HCT116 (cell line): Measurements from ENCODE around the gene TACC2. TPM values are rescaled to one million over a fixed set of nuclear protein-coding genes. Genes with fewer than 3 reads are reported as not detected.

ENCODE experiments used
- ATAC-seq: fragments of 200-7000 bp; cut with Tn5 transposase; 2 replicates; pipeline ENCODE4 v1.9.1; 2020; ENCODE audit warnings: mild to moderate bottlenecking, moderate library complexity
- BruUV-seq: library from RNA; stranded (reverse); fragments of 400-500 nt; replicated peaks from 2 replicates; lab custom pipeline; 2021; lab: Mats Ljungman, UMichigan
- CTCF ChIA-PET: fragments of 300-600 bp; sonication (Branson Sonifier 250); formaldehyde crosslinking; loops from one replicate; lab custom pipeline; 2021; ENCODE audit warnings: antibody characterized with exemption; lab: Charles Lee
- POLR2A ChIA-PET: fragments of 300-600, 350-600 bp; sonication (Branson Sonifier 250); formaldehyde crosslinking; loops from one replicate; lab custom pipeline; 2021; ENCODE audit warnings: antibody characterized with exemption; lab: Charles Lee
- RAD21 ChIA-PET, 2 experiments: fragments of 300-600 bp; sonication (Branson Sonifier 250); formaldehyde crosslinking; loops; one replicate each; lab custom pipeline; 2023; ENCODE audit warnings: low total read pairs in 2 of 2; ENCODE audit not compliant: uncharacterized antibody in 2 of 2, unreplicated experiment in 2 of 2, low non-redundant PET in 1 of 2; lab: Charles Lee
- DNase-seq: peaks from one replicate; pipeline ENCODE4 v3.0.0-alpha.2; 2010; ENCODE audit warnings: low read depth, low spot score
- H2AFZ ChIP-seq: fragments of 200-600 bp; shearing (Covaris generic), sonication (generic); 2 replicates; pipeline ENCODE4 v1.6.1; 2017; ENCODE audit warnings: low read depth, mixed run types, mixed read lengths, antibody characterized with exemption, low read length; ENCODE audit not compliant: poor library complexity, severe bottlenecking
- H3K27ac ChIP-seq: 2 replicates; pipeline ENCODE4 v1.5.1; 2012; ENCODE audit warnings: low read depth, low read length
- H3K27me3 ChIP-seq: fragments of 200-600 bp; sonication (generic); 2 replicates; pipeline ENCODE4 v1.6.1; 2016; ENCODE audit warnings: mixed run types, low read length, mixed read lengths; ENCODE audit not compliant: insufficient read depth
- H3K36me3 ChIP-seq, 2 experiments: fragments of 200-500 bp in 1 of 2; fragments of 200-600 bp in 1 of 2; sonication (Bioruptor generic) in 1 of 2; sonication (generic) in 1 of 2; 2 replicates each; pipeline versions ENCODE4 v1.5.1 to v1.6.1; 2014 to 2016; ENCODE audit warnings: low read length in 2 of 2, inconsistent platforms in 1 of 2, mixed read lengths in 1 of 2, mixed run types in 1 of 2; ENCODE audit not compliant: insufficient read depth in 2 of 2, control insufficient read depth in 1 of 2
- H3K4me1 ChIP-seq, 2 experiments: fragments of 200-600 bp in 1 of 2; sonication (generic) in 1 of 2; 2 replicates each; pipeline versions ENCODE4 v1.5.1 to v1.6.1; 2012 to 2017; ENCODE audit warnings: low read length in 2 of 2, inconsistent platforms in 1 of 2, mild to moderate bottlenecking in 1 of 2, mixed read lengths in 1 of 2, mixed run types in 1 of 2, moderate library complexity in 1 of 2; ENCODE audit not compliant: insufficient read depth in 2 of 2, control insufficient read depth in 1 of 2
- H3K4me2 ChIP-seq: fragments of 200-600 bp; sonication (generic); 2 replicates; pipeline ENCODE4 v1.6.1; 2017; ENCODE audit warnings: mixed run types, low read length, mixed read lengths
- H3K4me3 ChIP-seq, 2 experiments: fragments of 200-600 bp in 1 of 2; sonication (generic) in 1 of 2; replicated peaks in 1 of 2; 2 replicates each; pipeline ENCODE4 v1.5.1; 2011 to 2016; ENCODE audit warnings: low read length in 2 of 2, control low read depth in 1 of 2, low read depth in 1 of 2, mild to moderate bottlenecking in 1 of 2, mixed read lengths in 1 of 2, mixed run types in 1 of 2
- H3K79me2 ChIP-seq: fragments of 200-600 bp; sonication (generic); 2 replicates; pipeline ENCODE4 v1.6.1; 2017; ENCODE audit warnings: mild to moderate bottlenecking, mixed run types, low read length, moderate library complexity, mixed read lengths; ENCODE audit not compliant: insufficient read depth
- H3K9ac ChIP-seq: fragments of 200-600 bp; sonication (generic); 2 replicates; pipeline ENCODE4 v1.6.1; 2016; ENCODE audit warnings: low read length, mixed read lengths
- H3K9me2 ChIP-seq: fragments of 200-600 bp; sonication (generic), shearing (Covaris generic); 2 replicates; pipeline ENCODE4 v1.6.1; 2017; ENCODE audit warnings: mixed run types, mild to moderate bottlenecking, moderate library complexity; ENCODE audit not compliant: insufficient read depth
- H3K9me3 ChIP-seq, 2 experiments: fragments of 200-500 bp in 1 of 2; fragments of 200-600 bp in 1 of 2; sonication (Bioruptor generic) in 1 of 2; sonication (generic) in 1 of 2; 2 replicates each; pipeline ENCODE4 v1.6.1; 2014 to 2017; ENCODE audit warnings: low read length in 2 of 2, mixed read lengths in 2 of 2, inconsistent platforms in 1 of 2, low read depth in 1 of 2, mild to moderate bottlenecking in 1 of 2, mixed run types in 1 of 2, moderate library complexity in 1 of 2; ENCODE audit not compliant: control insufficient read depth in 1 of 2, insufficient read depth in 1 of 2
- H4K20me1 ChIP-seq: fragments of 200-600 bp; sonication (generic), shearing (Covaris generic); 2 replicates; pipeline ENCODE4 v1.6.1; 2017; ENCODE audit warnings: mixed run types, mild to moderate bottlenecking, moderate library complexity; ENCODE audit not compliant: insufficient read depth
- ATF3 ChIP-seq: IDR thresholded peaks from 2 replicates; pipeline ENCODE4 v1.6.1; 2012
- CBX3 ChIP-seq: IDR thresholded peaks from 2 replicates; pipeline ENCODE4 v1.6.1; 2012; ENCODE audit warnings: low read depth
- EGR1 ChIP-seq: IDR thresholded peaks from 2 replicates; pipeline ENCODE4 v1.6.1; 2012; ENCODE audit warnings: low read depth
- ELF1 ChIP-seq: IDR thresholded peaks from 2 replicates; pipeline ENCODE4 v1.6.1; 2012; ENCODE audit warnings: low read depth, borderline replicate concordance
- FOSL1 ChIP-seq: IDR thresholded peaks from 2 replicates; pipeline ENCODE4 v1.6.1; 2012; ENCODE audit warnings: low read depth
- JUND ChIP-seq: IDR thresholded peaks from 2 replicates; pipeline ENCODE4 v1.6.1; 2012
- MAX ChIP-seq: IDR thresholded peaks from 2 replicates; pipeline ENCODE4 v1.6.1; 2012
- POLR2A ChIP-seq: IDR thresholded peaks from 2 replicates; pipeline ENCODE4 v1.7.0; 2011; ENCODE audit warnings: borderline replicate concordance; ENCODE audit not compliant: insufficient read depth, insufficient read length; ENCODE audit errors: extremely low read depth
- POLR2AphosphoS5 ChIP-seq: IDR thresholded peaks from 2 replicates; pipeline ENCODE4 v1.6.1; 2011; ENCODE audit warnings: mild to moderate bottlenecking, low read depth, low read length, moderate library complexity
- RAD21 ChIP-seq: IDR thresholded peaks from 2 replicates; pipeline ENCODE4 v1.6.1; 2012; ENCODE audit warnings: low read depth, mild to moderate bottlenecking
- REST ChIP-seq: IDR thresholded peaks from 2 replicates; pipeline ENCODE4 v1.6.1; 2012; ENCODE audit warnings: low read depth
- TCF7L2 ChIP-seq: IDR thresholded peaks from 2 replicates; pipeline ENCODE4 v1.7.0; 2011; ENCODE audit warnings: borderline replicate concordance, inconsistent platforms; ENCODE audit not compliant: insufficient read depth, insufficient read length; ENCODE audit errors: extremely low read depth
- ZFX ChIP-seq: fragments of 450-650 bp; IDR thresholded peaks from 2 replicates; pipeline ENCODE4 v1.6.1; 2017
- intact Hi-C: fragments of 100-400 bp; cut with micrococcal nuclease; formaldehyde crosslinking; loops from 2 replicates; pipeline ENCODE4 v1.10.0; 2022
- total RNA-seq: library from RNA; stranded (reverse); gene quantifications from one replicate; pipeline ENCODE4 v1.2.1, GENCODE V29; 2021; ENCODE audit not compliant: unreplicated experiment
- TF ChIP-seq, protein P1 (sequence below): IDR thresholded peaks from 2 replicates; pipeline ENCODE4 v1.6.1; 2011; ENCODE audit warnings: mild to moderate bottlenecking, low read length, moderate library complexity; ENCODE audit not compliant: insufficient replicate concordance; ENCODE audit errors: extremely low read depth

Gene TACC2
- total RNA-seq, 1 experiment from 2014 or later, result 38.6 TPM

DNA sequence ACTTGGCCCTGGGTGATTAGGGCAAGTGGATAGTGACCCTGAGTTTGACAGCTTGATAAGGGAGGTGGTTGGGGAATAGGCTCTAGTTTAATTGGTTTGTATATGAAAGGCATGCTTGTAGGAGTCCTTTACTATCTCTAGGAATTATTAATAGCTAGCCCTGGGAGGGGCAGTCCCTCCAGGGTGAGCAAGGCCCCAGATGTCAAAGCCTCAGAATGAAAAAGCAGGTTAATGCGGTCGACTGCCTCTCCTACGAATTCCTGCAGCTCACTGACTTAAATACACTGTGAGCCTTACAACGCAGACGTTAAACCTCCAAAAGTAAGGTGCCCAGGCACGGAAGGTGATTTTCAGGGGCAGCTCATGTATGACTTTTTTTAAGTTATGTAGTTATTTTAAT is 276.9 kb downstream of the TACC2 start:
- intact Hi-C loops, result loop anchor here (5.0 kb wide), 1 partner anchor 214 kb away; no protein-coding TSS in a partner anchor
- POLR2A ChIA-PET, result no interaction called here

More for the DNA sequence above, 276.9 kb downstream of the TACC2 start:
- H3K9me2 ChIP-seq, result no peaks in the 10 kb centered on the region
- H3K4me3 ChIP-seq, result no peak overlapping the region
- no peaks in the 10 kb centered on the region for H4K20me1 ChIP-seq
- DNase-seq (no peak), ATAC-seq (no peak)
- BruUV-seq, result no TSS peak
- H3K9me3 ChIP-seq, result peaks cover 7 to 8% of the 10 kb centered on the region in 2 experiments; a peak in 2 of 4 replicates
- H3K9ac ChIP-seq, result no peak overlapping the region
- no peaks in the 10 kb centered on the region for H3K36me3 ChIP-seq
- H3K27ac ChIP-seq, result no peak overlapping the region
- H3K79me2 ChIP-seq, result no peaks in the 10 kb centered on the region
- ChIA-PET CTCF (no interaction called here), RAD21 (no interaction called here)
- H2AFZ ChIP-seq, result no peak overlapping the region
- no peak overlapping the region for H3K4me2 ChIP-seq
- no peaks in the 10 kb centered on the region for H3K27me3 ChIP-seq
- peaks cover 0 to 16% of the 10 kb centered on the region in 2 experiments; a peak in 2 of 4 replicates for H3K4me1 ChIP-seq
- no peak for TF ChIP-seq POLR2A
- TF ChIP-seq RAD21, result no peak
- TF ChIP-seq CBX3, result no peak
- TF ChIP-seq TCF7L2, result no peak
- TF ChIP-seq, protein P1, sequence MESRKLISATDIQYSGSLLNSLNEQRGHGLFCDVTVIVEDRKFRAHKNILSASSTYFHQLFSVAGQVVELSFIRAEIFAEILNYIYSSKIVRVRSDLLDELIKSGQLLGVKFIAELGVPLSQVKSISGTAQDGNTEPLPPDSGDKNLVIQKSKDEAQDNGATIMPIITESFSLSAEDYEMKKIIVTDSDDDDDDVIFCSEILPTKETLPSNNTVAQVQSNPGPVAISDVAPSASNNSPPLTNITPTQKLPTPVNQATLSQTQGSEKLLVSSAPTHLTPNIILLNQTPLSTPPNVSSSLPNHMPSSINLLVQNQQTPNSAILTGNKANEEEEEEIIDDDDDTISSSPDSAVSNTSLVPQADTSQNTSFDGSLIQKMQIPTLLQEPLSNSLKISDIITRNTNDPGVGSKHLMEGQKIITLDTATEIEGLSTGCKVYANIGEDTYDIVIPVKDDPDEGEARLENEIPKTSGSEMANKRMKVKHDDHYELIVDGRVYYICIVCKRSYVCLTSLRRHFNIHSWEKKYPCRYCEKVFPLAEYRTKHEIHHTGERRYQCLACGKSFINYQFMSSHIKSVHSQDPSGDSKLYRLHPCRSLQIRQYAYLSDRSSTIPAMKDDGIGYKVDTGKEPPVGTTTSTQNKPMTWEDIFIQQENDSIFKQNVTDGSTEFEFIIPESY, result no peak
- TF ChIP-seq EGR1, result no peak
- no peak for TF ChIP-seq MAX
- no peak for TF ChIP-seq ATF3
- no peak for TF ChIP-seq JUND
- TF ChIP-seq FOSL1, result no peak
- TF ChIP-seq ELF1, result no peak
- no peak for TF ChIP-seq ZFX
- TF ChIP-seq POLR2AphosphoS5, result no peak
- TF ChIP-seq REST, result no peak
